SW 1271 (cell line): ENCODE data around the gene USP10.

Experiments
- DNase-seq, 2 experiments: peaks; one replicate each; lab custom pipeline; 2025; lab: John Stamatoyannopoulos, UW

USP10 gene, protein sequence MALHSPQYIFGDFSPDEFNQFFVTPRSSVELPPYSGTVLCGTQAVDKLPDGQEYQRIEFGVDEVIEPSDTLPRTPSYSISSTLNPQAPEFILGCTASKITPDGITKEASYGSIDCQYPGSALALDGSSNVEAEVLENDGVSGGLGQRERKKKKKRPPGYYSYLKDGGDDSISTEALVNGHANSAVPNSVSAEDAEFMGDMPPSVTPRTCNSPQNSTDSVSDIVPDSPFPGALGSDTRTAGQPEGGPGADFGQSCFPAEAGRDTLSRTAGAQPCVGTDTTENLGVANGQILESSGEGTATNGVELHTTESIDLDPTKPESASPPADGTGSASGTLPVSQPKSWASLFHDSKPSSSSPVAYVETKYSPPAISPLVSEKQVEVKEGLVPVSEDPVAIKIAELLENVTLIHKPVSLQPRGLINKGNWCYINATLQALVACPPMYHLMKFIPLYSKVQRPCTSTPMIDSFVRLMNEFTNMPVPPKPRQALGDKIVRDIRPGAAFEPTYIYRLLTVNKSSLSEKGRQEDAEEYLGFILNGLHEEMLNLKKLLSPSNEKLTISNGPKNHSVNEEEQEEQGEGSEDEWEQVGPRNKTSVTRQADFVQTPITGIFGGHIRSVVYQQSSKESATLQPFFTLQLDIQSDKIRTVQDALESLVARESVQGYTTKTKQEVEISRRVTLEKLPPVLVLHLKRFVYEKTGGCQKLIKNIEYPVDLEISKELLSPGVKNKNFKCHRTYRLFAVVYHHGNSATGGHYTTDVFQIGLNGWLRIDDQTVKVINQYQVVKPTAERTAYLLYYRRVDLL

DNA sequence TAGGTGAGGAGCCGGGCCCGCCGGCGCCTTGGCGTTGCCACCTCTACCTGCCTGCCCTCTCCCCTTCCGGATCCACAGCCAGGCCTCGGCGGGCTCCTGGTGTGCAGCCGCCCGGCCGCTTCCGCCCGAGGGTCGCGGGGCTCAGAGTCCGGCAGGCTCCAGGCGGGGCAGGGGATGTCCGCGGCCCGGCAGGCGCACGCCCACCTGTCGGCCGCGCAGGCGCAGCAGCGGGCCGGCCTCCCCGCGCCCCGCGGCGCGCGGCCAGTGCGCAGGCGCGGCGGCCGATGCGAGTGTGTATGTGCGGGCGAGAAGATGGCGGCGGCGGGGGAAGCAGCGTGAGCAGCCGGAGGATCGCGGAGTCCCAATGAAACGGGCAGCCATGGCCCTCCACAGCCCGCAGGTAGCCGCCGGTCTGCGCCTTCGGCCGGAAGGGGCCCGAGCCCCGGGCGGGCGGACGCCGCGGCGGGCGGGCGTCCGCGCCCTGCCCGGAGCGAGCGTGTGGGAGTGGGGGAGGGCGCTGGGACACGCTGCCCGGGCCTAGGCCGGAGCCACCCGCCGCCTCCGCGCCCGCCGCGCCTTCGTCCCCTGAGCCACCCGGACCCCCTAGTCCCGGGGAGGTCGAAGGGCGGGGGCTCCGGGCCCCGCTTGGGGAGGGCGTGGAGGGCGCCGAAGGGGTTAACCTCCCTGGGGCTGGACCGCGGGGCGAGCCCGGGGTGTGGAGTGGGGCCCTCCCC, at the start of gene USP10:
Gene USP10, plus strand, starts transcription at position 289 of the 734 bp plus-strand sequence. Its CDS starts 91 bp downstream, at position 380.
- peak; percentile 40 to 72 for DNase-seq

DNA sequence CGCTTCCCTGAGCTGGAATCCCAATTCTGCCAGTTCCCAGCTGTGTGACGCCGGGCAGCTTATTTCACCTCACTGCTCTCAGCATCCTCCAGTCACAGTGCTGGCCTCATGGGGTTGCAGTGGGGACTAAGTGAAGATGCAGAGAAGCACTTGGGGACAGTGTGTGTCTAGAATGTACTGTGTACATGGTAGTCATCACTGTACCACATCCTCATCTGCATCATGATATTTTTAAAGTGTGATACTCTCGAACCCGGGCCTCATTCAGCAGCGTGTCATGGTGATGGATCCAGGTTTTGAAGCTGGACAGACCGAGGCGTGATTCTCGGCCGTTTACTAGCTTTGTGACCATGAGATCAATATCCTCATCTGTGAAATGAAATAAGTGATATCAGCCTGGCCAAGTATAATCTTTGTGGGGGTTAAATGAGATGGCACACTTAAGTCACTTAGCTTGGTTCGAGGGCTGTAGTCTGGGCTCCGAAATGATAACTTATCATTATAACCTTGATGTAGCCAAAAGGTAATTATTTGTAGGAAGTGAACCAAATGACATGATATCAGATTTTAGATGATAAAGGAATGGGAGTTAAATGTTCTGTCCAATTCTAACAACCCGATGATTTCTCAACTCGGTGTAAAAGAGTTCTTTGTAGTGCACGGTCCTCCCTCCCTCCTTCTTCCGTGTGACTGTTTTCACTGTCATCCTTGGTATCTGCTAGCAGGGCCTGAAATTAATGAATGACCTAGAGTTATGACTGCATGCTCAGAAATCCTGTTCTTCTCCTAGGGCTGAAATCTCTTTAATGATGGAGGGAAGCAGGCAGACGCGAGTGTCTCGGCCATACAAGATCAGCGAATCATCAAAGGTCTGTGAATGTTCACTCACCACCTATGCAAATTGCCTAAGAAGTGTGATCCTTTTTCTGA, 49.5 kb upstream of the USP10 start:
- DNase-seq, result no peak

DNA sequence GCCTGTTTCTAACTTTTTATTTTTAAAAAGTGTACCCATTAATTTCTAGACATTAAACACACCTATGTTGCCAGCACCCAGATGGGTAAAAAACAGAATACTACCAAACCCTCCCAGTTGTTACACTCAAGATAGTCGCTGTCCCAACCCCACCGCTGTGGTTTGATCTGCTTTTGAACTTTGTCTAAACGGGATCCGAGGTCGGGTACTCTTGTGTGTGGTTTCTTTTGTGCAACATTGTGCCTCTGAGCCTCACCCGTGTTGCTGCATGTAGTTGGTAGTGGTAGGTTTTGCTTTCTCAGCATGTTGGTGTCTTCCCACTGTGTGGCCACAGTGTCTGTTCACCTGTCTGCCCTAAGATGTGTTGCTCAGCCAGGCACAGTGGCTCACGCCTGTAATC, 47.2 kb upstream of the USP10 start:
- no peak for DNase-seq

DNA sequence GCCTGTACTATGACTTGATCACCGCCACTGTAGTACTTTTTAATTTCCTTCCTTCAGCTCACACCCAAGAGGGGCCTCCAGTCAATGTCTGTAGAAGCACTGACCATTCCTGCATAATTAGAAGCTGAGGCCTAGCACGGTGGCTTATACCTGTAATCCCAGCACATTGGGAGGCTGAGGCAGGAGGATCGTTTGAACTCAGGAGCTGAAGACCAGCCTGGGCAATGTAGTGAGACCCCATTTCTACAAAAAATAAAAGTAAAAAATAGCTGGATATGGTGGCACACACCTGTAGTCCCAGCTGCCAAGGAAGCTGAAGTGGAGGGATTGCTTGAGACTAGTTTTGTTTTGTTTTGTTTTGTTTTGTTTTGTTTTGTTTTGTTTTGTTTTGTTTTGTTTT, 45.6 kb upstream of the USP10 start:
- no peak for DNase-seq

DNA sequence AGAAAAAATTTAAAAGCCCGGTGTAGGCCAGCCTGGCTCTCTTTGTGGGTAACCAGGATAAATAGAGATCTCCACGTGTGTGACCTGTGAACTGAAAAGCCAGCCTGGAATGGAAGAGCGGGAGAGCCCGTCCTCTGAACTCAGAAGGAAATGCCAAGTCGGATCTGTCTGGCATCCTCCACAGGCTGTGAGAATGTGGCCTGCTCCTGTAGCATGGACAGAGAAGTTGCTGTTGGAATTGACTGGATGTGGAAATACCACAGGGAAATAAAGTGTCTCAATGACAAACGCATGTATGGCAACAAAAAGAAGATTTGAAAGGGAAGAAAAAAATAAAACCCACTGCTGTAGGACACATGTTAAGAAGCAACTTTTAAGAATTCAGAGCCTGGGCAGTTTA, 44.8 kb upstream of the USP10 start:
- DNase-seq, result no peak

DNA sequence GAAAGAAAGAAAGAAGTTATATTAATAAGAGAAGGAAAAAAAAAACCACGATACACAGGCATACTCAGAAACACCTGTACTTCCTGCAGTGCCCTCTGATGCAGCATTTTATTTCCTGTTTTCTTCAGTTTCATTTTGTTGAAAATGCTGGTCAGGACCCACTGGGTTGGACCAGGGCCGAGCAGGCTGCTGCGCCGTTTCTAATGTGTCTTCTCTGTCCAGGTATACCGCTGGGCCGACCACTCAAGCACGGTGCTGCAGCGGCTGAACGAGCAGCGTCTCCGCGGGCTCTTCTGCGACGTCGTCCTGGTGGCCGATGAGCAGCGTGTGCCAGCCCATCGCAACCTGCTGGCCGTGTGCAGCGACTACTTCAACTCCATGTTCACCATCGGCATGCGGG, 43.2 kb upstream of the USP10 start:
- DNase-seq, result no peak

DNA sequence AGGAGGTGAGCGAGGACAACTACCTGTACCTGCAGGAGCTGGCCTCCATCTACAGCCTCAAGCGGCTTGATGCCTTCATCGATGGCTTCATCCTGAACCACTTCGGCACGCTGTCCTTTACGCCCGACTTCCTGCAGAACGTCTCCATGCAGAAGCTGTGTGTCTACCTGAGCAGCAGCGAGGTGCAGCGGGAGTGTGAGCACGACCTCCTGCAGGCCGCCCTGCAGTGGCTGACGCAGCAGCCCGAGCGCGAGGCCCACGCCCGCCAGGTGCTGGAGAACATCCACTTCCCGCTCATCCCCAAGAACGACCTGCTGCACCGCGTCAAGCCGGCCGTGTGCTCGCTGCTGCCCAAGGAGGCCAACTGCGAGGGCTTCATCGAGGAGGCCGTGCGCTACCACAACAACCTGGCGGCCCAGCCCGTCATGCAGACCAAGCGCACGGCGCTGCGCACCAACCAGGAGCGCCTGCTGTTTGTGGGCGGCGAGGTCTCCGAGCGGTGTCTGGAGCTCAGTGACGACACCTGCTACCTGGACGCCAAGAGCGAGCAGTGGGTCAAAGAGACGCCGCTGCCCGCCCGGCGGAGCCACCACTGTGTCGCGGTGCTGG, 42.5 kb upstream of the USP10 start:
- DNase-seq, result no peak

DNA sequence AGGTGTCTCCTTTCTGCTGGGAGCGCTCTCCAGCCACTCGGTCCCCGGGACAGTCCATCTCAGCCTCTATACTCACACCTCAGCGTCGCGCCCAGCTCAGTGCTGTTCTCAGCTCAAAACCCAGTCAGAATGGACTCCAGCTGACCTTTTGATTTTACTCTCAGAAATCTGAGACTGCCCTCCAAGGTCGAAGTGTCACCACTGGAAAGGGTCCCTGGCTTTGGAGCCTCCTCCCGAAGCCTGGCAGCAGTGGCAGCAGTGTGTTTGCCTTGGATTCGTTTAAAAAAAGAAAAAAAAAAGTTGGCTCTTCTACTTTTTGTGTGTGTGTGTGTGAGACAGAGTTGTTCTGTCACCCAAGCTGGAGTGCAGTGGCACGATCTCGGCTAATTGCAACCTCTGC, 41.1 kb upstream of the USP10 start:
- DNase-seq, result no peak

DNA sequence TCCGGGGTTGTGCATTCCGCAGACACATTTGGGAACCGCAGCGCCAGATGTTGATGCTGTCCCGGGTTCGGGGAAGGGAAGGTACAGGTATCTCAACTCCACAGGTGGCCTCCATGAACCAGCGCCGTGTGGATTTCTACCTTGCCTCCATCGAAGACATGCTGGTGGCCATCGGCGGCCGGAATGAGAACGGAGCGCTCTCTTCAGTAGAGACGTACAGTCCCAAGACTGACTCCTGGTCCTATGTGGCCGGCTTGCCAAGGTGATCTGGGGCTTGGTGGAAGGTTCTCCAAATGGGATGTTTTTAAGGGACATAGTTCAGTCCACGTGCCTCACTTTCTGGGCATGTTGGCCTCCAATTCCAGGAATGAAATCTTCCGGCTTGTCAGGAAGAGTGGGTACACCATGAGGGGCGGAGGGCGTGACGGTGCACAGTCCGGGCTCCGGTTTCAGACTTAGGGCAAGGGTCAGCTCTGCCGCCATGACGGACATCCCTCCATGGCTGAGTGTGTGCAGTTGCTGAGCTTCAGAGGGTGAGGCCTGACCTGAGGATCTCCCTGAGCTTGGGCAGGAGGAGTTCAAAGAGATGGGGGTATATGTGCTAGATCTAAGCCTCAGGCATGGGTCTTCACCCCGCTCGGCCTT, 40.0 kb upstream of the USP10 start:
- DNase-seq, result no peak

DNA sequence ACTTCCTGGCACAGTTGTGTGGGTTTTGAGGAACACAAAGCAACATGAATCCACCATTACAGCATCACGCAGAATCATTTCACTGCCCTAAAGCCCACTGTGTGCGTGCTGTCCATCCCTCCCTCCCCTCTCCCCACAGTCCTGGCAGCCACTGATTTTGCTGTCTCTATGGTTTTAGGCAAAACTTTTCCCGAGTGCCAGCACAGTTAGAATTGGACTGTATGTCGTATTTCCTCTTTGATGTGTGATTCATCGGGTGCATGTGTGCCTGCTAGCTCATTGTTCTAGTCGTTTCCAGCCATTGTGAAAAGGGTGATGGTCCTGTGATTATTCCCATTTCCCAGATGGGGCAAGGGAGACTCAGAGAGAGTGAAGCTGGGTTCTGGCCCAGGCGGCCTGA, 38.8 kb upstream of the USP10 start:
- DNase-seq, result no peak

DNA sequence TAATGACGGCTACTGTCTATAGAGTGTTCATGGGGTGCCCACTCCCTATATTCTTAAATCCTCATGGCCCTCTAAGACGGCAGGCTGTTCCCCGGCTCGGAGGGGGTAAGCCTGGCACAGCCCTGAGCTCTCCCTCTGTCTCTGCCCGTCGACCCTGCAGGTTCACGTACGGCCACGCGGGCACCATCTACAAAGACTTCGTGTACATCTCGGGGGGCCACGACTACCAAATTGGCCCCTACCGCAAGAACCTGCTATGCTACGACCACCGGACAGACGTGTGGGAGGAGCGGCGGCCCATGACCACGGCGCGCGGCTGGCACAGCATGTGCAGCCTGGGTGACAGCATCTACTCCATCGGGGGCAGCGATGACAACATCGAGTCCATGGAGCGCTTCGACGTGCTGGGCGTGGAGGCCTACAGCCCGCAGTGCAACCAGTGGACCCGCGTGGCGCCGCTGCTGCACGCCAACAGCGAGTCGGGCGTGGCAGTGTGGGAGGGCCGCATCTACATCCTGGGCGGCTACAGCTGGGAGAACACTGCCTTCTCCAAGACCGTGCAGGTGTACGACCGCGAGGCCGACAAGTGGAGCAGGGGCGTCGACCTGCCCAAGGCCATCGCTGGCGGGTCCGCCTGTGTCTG, 38.3 kb upstream of the USP10 start:
- no peak for DNase-seq

DNA sequence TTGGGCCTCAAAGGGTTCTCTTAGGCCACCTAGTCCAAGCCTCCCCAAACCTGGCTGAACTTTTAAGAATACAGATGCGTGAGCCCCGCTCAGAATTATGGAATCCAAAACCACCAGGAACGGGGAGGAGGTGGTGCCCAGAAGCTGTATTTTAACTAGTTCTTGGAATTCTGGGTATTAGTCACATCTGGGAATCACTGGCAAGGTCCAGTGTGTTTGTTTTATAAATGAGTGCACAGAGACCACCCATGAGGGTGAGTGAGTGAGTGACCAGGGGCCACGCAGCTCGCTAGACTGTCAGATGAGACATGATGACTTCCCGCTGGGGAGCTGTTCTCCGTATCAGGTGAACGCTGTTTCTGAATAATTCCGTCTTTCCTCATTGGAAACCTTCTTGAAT, 37.3 kb upstream of the USP10 start:
- DNase-seq, result no peak

DNA sequence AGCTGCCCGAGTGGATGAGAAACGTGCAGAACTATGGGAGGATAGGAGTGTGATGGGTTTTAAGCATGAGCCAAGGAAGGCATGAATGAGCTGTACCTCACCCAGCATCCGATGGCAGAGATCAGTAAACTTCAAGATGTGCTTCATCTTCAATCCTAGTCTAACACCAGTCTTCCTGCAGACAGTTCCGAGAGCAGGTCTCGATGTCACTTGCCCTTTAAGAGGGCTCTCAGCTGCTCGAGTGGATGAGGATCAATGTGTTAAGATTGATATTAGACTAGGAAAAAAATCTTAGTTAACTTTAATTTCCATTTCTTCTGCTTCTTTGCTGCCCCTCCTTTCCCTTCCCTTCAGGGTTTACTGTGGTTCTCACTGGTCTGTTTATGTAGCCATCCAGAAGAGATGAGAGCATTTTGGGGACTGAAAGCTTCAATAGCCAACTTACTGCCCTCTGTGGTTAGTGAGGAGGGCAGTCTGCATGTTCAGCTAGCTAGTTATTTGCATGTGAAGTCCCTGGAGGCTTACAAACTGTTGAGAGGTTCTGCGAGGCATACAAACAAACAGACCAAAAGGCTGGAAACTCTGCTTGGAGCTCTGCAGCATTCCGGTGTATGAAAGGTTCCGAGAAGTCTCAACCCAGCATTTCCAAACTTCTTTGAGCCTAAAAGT, 36.2 kb upstream of the USP10 start:
- no peak for DNase-seq

DNA sequence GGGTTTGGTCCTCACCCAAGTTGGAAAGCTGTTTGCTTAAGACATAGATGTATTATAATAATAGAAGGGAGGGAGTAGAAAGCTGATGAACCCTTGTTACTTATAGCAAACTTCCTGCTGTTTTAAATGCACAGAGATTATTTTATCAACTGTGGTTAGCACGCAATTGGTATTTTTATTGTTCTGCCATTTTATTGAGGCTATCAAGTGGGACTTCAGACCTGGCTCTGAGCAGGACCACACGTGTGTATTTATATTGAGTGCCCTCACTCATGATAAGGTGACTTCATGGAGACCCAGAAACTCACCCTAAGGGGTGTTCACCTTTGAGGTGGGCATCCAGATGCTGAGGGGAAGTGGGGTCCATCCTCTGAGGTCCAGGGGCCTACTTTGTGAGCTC, 34.4 kb upstream of the USP10 start:
- DNase-seq, result no peak

DNA sequence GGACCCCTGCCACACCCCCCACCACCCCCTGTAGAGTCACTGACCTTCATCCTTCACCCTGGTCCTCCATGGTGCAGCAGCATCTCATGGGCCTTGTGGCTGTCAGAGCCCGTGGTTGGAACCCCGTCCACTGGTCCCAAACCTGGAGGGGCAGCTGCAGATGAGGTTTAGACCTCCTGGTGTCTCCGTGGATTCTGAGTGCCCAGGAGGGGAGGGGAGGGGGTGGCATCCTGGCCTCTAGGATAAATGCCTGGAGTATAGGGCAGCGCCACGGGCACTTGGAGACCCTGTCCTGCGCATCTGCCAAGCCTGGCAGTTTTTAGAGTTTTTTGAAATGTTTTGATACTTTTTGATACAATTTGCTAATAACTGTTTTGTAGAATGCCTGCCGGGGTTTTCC, 34.0 kb upstream of the USP10 start:
- no peak for DNase-seq

DNA sequence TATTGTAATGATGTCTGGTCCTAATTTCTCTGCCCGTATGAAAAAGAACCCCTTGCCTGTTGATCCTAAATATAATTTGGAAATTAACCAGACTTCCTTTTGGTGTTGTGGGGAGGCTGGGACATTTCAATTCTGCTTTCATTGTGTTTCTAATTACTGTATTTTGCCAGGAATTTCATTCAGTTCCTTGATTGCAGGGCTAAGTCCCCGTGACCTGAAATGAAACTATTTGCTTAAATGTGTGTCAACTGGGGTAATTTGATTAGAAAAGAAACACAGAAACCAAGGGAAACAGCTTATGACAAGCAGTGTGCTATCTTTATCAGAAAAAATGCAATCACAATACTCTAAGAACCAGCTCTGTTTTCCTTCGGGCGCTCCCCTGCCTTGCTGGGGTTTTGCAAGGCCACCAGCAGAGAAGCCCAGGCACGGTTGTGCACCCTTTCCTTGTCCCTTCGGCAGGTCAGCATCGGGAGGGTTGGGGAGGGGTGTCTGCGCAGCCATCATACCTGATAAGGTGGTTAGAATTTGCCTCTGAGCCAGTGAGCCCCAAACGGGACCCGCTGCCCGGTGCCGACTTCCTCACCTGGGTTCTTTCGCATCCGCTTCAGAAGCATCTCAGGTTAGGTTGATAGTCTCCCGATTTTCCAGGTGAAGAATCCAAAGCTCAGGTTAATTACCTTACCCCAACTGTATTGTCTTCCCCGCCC, 32.0 kb upstream of the USP10 start:
- no peak for DNase-seq

DNA sequence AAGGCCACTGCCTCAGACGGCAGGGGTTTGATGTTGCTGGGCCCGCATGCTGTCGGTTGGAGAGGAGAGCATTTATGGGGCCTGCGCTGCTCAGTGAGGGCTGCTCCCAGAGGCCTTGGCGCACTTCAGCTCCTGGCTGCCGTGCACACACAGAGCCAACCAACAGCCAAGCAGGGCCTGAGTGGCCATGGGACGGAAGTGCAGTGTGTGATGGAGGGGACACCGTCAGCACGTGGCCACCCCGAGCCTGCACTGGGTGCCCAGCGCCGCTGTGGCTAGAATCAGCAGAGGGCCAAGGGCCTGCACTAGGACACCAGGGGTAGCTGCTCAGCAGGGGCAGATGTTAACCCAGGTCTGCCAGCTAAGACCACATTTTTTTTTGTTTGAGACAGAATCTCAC, 29.7 kb upstream of the USP10 start:
- DNase-seq, result no peak

DNA sequence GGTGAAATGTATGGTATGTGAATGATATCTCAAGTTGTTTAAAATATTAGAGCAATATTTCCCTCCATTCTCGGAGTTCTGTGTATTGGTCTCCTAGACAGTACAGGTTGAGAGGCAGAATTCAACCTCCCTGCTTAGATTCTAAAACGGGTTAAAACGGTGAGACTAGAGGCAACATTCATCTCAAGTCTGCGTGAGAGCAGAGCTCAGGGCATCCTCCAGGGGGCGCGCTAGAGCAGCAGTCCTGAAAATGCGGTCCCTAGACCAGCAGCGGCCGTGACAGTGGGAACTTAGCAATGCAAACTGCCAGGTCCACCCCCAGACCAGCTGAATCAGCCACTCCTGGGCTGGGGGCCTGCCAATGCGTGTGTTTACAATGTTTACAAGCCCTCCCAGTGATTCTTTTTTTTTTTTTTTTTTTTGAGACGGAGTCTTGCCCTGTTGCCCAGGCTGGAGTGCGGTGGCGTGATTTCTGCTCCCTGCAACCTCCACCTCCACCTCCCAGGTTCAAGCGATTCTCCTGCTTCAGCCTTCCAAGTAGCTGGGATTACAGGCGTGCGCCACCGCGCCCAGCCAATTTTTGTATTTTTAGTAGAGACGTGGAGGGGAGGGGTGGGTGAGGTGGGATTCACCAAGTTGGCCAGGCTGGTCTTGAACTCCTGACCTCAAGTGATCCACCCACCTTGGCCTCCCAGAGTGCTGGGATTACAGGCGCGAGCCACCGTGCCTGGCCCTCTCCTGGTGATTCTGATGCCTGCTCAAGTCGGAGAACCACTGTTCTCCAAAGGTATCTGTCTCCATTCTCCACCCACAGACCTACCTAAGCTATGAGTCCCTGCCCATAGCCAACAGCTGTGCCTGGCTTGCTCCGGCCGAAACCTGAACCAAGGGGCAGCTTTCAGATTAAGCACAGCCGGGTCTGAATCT, 27.3 kb upstream of the USP10 start:
- peak in 1 of 2 experiments; percentile 41 for DNase-seq
